Right lobe of liver (tissue), 6 donors: Measurements from ENCODE around the gene C9orf57. TPM values are rescaled to one million over a fixed set of nuclear protein-coding genes. Genes with fewer than 3 reads are reported as not detected.

Source experiments
- ATAC-seq, 4 donors: fragments of 200-7000 bp; cut with Tn5 transposase; one replicate each; pipeline ENCODE4 v1.9.1; 2020; ENCODE audit warnings: mild to moderate bottlenecking in 4 of 4, moderate library complexity in 4 of 4
- DNase-seq, 3 donors: peaks; one replicate each; pipeline ENCODE4 v3.0.0-alpha.2; 2020
- H3K27ac ChIP-seq, 3 donors: fragments of 200-600 bp; one replicate each; pipeline ENCODE4 v1.8.0; 2022
- H3K27me3 ChIP-seq, 2 donors: fragments of 200-600 bp; one replicate each; pipeline ENCODE4 v1.8.0; 2022
- H3K36me3 ChIP-seq, 4 donors: fragments of 200-600 bp; sonication (generic) in 1 of 4; one replicate each; pipeline versions ENCODE4 v1.5.1 to v1.8.0; 2017 to 2022; ENCODE audit warnings: control low read depth in 1 of 4
- H3K4me1 ChIP-seq, 4 donors: fragments of 200-600 bp; sonication (generic) in 1 of 4; one replicate each; pipeline versions ENCODE4 v1.5.1 to v1.8.0; 2017 to 2022; ENCODE audit warnings: control low read depth in 1 of 4
- H3K4me3 ChIP-seq, 3 donors: fragments of 200-600 bp; one replicate each; pipeline ENCODE4 v1.8.0; 2022
- H3K9me3 ChIP-seq, 4 donors: fragments of 200-600 bp; sonication (generic) in 1 of 4; one replicate each; pipeline versions ENCODE4 v1.5.1 to v1.8.0; 2017 to 2022; ENCODE audit warnings: control low read depth in 1 of 4
- CTCF ChIP-seq, 4 donors: fragments of 200-600 bp in 3 of 4; fragments of 450-650 bp in 1 of 4; IDR thresholded peaks; one replicate each; pipeline versions ENCODE4 v1.5.1 to v1.8.0; 2016 to 2022; ENCODE audit warnings: antibody characterized with exemption in 4 of 4, mild to moderate bottlenecking in 2 of 4
- POLR2A ChIP-seq: fragments of 450-650 bp; IDR thresholded peaks from one replicate; pipeline ENCODE4 v1.6.1; 2017; ENCODE audit warnings: antibody characterized with exemption, mild to moderate bottlenecking
- WGBS: methylation state at CpG from one replicate; pipeline ENCODE4 v1.1.6; 2018; ENCODE audit warnings: low coverage, low lambda C conversion rate; ENCODE audit not compliant: insufficient coverage; ENCODE audit errors: missing lambda C conversion rate; 5-methylcytosine and 5-hydroxymethylcytosine counted together
- intact Hi-C, 2 donors: fragments of 100-400 bp; cut with DNase I; formaldehyde crosslinking; loops; one replicate each; pipeline versions ENCODE4 v1.11.2 to v1.14.1; 2022
- total RNA-seq, 6 experiments: library from RNA; depleted of rRNA in 2 of 6; stranded (reverse); fragments of >200 nt in 2 of 6; fragmentation: NEBNext Ultra II Directional in 3 of 6; extraction: Animal tissue kit (Norgen Biotek cat#: 25700) in 3 of 6; gene quantifications; one replicate each; pipeline versions ENCODE4 v1.1.0 to v1.2.4, GENCODE V29; 2016 to 2023
- donor health status: DM: no; HTN: yes; CAD: no.
- donor health status: DM: no; HTN: no; CAD: no.
- donor health status: DM: no; HTN: no; CAD: no.
- donor health status: DM: no; HTN: yes; CAD: no.
- donor health status: DM: no; HTN: yes; CAD: no.

C9orf57 gene
- total RNA-seq, 6 experiments from 2014 or later = not detected

GRCh38 chr9:72038408-72038807, 22.0 kb downstream of the C9orf57 start:
- WGBS = 51% methylated on average over 4 of the region's 4 CpGs

GRCh38 chr9:72037571-72037970, 22.8 kb downstream of the C9orf57 start:
- DNase-seq (no peak), ATAC-seq (no peak)
- WGBS = 67% methylated on average over 4 of the region's 4 CpGs
- peaks cover 0 to 12% (median 5%) of the 10 kb centered on the region in 4 donors for H3K4me1 ChIP-seq
- no peaks in the 10 kb centered on the region for H3K27me3 ChIP-seq
- H3K27ac ChIP-seq = no peak overlapping the region
- no peak for TF ChIP-seq POLR2A
- no peak for TF ChIP-seq CTCF (IDR thresholded peaks at IDR 0.05)
- intact Hi-C loops = loop anchor here in 1 of 2 donors (5.0 kb wide), 1 partner anchor 235 kb away; no protein-coding TSS in a partner anchor
- no peaks in the 10 kb centered on the region for H3K9me3 ChIP-seq
- H3K4me3 ChIP-seq = no peak overlapping the region
- no peaks in the 10 kb centered on the region for H3K36me3 ChIP-seq

More at GRCh38 chr9:72038408-72038807, 22.0 kb downstream of the C9orf57 start:
- Histone ChIP-seq H3K27me3 (no peaks in the 10 kb centered on the region), H3K27ac (no peak overlapping the region), H3K4me1 (peaks cover 0 to 20% (median 10%) of the 10 kb centered on the region in 4 donors), H3K4me3 (no peak overlapping the region), H3K36me3 (no peaks in the 10 kb centered on the region), H3K9me3 (no peaks in the 10 kb centered on the region)
- no peak for TF ChIP-seq CTCF (IDR thresholded peaks at IDR 0.05)
- no peak for ATAC-seq
- no peak for DNase-seq
- intact Hi-C loops = loop anchor here in 1 of 2 donors (5.0 kb wide), 1 partner anchor 234 kb away; no protein-coding TSS in a partner anchor

- WGBS = 67% methylated on average over 2 of the region's 2 CpGs
These were observed 29.6 kb downstream of the C9orf57 start for GRCh38 chr9:72030767-72031166.

GRCh38 chr9:72029986-72030385, 30.4 kb downstream of the C9orf57 start:
- intact Hi-C loops = no loop called here
- no peak for TF ChIP-seq CTCF (IDR thresholded peaks at IDR 0.05)
- no peak for TF ChIP-seq POLR2A
- Histone ChIP-seq H3K27ac (no peak overlapping the region), H3K27me3 (no peaks in the 10 kb centered on the region), H3K9me3 (no peaks in the 10 kb centered on the region), H3K36me3 (no peaks in the 10 kb centered on the region), H3K4me3 (no peak overlapping the region), H3K4me1 (no peaks in the 10 kb centered on the region)
- ATAC-seq (no peak), DNase-seq (no peak)
- 64% methylated on average over 1 of the region's 1 CpG for WGBS

More at GRCh38 chr9:72030767-72031166, 29.6 kb downstream of the C9orf57 start:
- TF ChIP-seq CTCF (IDR thresholded peaks at IDR 0.05) (no peak), POLR2A (no peak)
- no peak overlapping the region for H3K27ac ChIP-seq
- no peak overlapping the region for H3K4me3 ChIP-seq
- H3K27me3 ChIP-seq = no peaks in the 10 kb centered on the region
- ATAC-seq (no peak), DNase-seq (no peak)
- intact Hi-C loops = no loop called here
- no peaks in the 10 kb centered on the region for H3K9me3 ChIP-seq
- H3K4me1 ChIP-seq = no peaks in the 10 kb centered on the region
- no peaks in the 10 kb centered on the region for H3K36me3 ChIP-seq

- no peaks in the 10 kb centered on the region for H3K4me1 ChIP-seq
- H3K36me3 ChIP-seq = no peaks in the 10 kb centered on the region
- no peak overlapping the region for H3K27ac ChIP-seq
- 65% methylated on average over 3 of the region's 3 CpGs for WGBS
- H3K27me3 ChIP-seq = no peaks in the 10 kb centered on the region
- no peak overlapping the region for H3K4me3 ChIP-seq
- intact Hi-C loops = no loop called here
- DNase-seq (no peak), ATAC-seq (no peak)
- no peaks in the 10 kb centered on the region for H3K9me3 ChIP-seq
- no peak for TF ChIP-seq POLR2A
- TF ChIP-seq CTCF (IDR thresholded peaks at IDR 0.05) = no peak
These were observed 34.5 kb downstream of the C9orf57 start for GRCh38 chr9:72025906-72026305.
